Measurements from ENCODE around the gene CRY2.

CRY2 gene

DNA sequence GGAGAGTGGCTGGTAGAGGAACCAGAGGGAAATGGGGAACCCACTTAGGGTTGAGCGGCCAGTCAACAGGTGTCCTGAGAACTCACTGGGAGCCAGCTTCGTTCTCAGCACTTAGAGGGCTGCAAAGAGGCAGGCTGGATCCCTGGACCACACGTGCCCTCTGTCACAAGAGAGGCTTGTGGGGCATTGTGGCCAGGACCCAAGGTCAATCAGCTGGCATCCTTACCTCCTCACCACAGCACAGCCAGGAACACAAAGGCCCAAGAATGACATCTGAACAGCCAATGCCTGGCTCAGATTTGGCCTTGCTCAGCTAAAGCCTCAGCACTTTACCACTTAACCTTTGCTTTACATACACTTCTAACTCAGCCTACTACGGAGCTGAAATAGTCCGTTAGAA, 45.6 kb downstream of the CRY2 start:
- TF ChIP-seq, protein P1, sequence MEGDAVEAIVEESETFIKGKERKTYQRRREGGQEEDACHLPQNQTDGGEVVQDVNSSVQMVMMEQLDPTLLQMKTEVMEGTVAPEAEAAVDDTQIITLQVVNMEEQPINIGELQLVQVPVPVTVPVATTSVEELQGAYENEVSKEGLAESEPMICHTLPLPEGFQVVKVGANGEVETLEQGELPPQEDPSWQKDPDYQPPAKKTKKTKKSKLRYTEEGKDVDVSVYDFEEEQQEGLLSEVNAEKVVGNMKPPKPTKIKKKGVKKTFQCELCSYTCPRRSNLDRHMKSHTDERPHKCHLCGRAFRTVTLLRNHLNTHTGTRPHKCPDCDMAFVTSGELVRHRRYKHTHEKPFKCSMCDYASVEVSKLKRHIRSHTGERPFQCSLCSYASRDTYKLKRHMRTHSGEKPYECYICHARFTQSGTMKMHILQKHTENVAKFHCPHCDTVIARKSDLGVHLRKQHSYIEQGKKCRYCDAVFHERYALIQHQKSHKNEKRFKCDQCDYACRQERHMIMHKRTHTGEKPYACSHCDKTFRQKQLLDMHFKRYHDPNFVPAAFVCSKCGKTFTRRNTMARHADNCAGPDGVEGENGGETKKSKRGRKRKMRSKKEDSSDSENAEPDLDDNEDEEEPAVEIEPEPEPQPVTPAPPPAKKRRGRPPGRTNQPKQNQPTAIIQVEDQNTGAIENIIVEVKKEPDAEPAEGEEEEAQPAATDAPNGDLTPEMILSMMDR (IDR thresholded peaks at IDR 0.05; ENCODE audit: borderline replicate concordance, insufficient read depth, low read depth, low read length) = no peak
- H3K4me3 ChIP-seq (ENCODE audit: low read depth, low read length) = no peak overlapping the region

DNA sequence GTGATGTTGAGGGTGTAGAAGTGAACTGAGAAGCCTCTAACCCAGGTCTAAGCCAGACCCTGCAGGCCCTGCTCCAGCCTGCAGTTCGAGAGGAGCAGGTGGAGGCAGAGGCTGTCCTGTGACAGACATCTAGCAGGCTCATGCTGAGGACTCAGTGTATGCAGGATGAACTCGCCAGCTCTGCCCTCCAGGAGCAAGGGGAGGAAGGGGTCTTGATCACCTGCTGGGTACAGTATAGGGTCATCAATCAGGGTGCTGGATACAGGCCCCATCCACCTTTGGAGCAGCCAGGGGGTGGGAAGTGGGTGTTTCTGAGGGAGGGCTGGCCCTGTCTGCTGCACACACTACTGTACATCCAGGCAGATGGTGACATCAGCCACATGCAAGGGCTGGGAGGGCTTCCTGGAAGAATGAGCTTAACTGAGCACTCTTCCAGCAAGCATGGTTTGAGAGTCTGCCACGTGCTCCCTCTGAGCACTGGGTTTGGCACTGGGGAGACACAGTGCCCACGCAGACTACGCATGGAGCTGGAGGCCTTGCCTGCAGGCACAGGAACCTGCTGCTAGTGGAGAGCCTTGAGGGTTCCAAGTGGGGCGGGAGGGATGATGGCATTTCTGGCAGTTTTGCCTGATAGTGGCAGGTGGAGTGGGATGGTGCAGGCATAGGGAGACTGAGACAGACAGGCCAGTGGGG, 47.4 kb downstream of the CRY2 start:
- H3K4me3 ChIP-seq (ENCODE audit: low read depth, low read length) = no peak overlapping the region
- TF ChIP-seq, protein P1 (IDR thresholded peaks at IDR 0.05; ENCODE audit: borderline replicate concordance, insufficient read depth, low read depth, low read length) = no peak

DNA sequence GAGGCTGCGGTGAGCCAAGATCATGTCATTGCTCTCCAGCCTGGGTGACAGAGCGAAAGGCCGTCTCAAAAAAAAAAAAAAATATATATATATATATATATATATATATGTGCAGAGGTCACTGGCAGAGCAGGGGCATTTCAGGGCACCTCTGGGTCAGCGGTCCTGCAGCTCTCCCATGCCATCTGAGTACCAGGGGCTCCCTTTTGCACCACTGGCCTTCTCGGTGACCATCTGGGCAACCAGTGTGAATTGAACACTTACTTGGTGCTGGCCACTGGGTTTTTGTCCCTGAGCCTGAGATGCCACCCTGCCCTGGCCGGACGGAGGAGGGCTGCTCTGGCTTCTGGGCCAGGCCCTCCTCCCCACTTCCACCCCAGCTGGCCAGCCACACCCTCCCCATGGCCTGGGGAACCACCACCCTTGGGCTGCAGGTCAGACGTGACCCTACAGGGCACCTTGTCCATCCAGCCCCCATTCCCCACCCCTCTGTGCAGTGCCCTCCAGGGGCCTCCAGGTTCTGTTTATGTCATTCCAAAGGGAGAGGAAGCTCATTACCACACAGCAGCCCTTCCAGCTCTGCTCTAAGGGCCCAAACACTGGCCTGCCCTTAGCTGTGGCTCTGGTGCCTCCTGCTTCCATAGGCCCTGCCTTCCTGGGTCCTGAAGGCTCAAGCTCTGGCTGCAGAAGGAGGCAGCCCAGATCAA, 48.4 kb downstream of the CRY2 start:
- TF ChIP-seq, protein P1 (IDR thresholded peaks at IDR 0.05; ENCODE audit: borderline replicate concordance, insufficient read depth, low read depth, low read length) = no peak
- no peak overlapping the region for H3K4me3 ChIP-seq (ENCODE audit: low read depth, low read length)

DNA sequence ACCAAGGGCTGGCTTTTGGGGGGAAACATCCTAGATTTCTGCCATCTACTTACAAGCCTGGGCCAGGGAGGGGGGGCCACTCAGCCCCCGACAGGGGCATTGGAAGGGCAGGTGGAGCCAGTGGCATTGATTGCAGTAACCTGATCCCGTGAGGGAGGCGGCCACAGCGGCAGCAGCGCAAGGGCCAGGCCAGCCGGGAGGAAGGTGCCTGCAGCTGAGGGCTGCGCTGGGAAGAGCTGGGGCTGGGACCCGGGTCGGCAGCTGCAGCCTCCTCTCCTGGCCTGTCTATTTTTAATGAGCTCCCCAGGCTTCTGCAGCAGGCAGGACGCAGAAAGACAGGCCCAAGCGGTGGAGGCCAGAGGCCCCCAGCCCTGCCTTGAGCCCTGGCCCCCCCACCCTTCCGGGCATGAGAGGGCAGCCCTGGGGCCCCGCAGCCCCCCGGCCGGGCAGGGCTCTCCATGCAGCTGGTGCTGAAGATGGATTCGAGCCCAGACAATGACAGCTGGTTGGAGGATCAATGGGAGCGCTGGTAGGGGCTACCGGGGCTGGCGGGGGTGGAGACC, 49.2 kb downstream of the CRY2 start:
- TF ChIP-seq, protein P1 (IDR thresholded peaks at IDR 0.05; ENCODE audit: borderline replicate concordance, insufficient read depth, low read depth, low read length) = no peak
- H3K4me3 ChIP-seq (ENCODE audit: low read depth, low read length) = no peak overlapping the region

DNA sequence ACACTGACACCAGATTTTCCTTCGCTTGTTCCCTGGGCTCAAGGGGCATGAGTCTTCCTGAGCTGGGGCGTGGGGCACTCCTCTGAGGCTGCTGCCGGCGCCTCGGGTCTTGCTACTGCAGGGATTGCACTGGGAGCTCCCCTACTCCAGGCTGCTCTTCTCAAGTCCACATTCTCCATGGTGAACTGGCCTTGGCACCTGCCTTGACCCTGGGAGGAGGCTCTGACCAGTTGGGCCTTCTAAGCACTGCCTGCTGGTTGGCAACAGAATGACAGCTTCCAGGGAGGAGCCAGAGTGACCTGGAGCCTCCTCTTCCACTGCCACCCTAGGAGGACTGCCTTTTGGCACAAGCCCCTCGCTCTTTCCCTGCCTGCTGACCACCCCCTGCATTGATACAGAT, 50.3 kb downstream of the CRY2 start:
- TF ChIP-seq, protein P1 (IDR thresholded peaks at IDR 0.05; ENCODE audit: borderline replicate concordance, insufficient read depth, low read depth, low read length) = no peak
- H3K4me3 ChIP-seq (ENCODE audit: low read depth, low read length) = no peak overlapping the region

DNA sequence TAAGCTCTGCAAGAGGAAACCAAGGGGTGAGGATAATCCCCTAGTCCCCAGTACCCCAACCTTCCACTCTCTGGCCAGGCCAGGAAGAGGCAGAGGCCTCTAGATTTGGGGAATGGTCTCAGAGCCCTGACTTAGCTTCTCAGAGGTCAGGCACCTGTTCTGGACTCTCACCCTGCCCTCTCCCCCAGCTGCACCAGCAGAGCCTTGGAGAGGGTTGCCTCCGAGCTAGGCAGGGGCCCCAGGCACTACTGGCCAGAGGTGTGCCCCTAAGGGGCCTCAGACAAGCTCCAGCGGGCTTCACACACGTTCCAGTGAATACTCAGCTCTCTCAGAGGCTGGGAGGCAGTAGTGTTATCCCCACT, 51.8 kb downstream of the CRY2 start:
- TF ChIP-seq, protein P1 (IDR thresholded peaks at IDR 0.05; ENCODE audit: borderline replicate concordance, insufficient read depth, low read depth, low read length) = no peak
- no peak overlapping the region for H3K4me3 ChIP-seq (ENCODE audit: low read depth, low read length)
